ENCODE data around the gene NID1. TPM values are rescaled to one million over a fixed set of nuclear protein-coding genes. Genes with fewer than 3 reads are reported as not detected.

NID1 gene
- total RNA-seq, result 156 TPM

GRCh38 chr1:236064674-236065508, at the start of gene NID1:
Gene NID1 (minus strand): TSS chr1:236065090. CDS start chr1:236065079, 11 bp downstream.

Small RNA genes within 50 kb of the gene (small RNA-seq; reads per million reads assigned to genes)
- not detected for gene RF00019 (ENCODE audit: low replicate concordance)

Other genes starting within 250 kb of the NID1 start
- gene LYST, start 198.2 kb downstream of the NID1 start, total RNA-seq, result 28.4 TPM
- gene GPR137B, start 77.4 kb upstream of the NID1 start, total RNA-seq, result 23.5 TPM
- gene ERO1B, start 216.9 kb upstream of the NID1 start, total RNA-seq, result 8.5 TPM